ENCODE data around the gene PDF.
"Not testable (repeated sequence)": the region's sequence is repeated elsewhere in the genome, so short reads cannot be mapped to it uniquely, and the experiment has no call there.

Gene PDF, protein sequence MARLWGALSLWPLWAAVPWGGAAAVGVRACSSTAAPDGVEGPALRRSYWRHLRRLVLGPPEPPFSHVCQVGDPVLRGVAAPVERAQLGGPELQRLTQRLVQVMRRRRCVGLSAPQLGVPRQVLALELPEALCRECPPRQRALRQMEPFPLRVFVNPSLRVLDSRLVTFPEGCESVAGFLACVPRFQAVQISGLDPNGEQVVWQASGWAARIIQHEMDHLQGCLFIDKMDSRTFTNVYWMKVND

DNA sequence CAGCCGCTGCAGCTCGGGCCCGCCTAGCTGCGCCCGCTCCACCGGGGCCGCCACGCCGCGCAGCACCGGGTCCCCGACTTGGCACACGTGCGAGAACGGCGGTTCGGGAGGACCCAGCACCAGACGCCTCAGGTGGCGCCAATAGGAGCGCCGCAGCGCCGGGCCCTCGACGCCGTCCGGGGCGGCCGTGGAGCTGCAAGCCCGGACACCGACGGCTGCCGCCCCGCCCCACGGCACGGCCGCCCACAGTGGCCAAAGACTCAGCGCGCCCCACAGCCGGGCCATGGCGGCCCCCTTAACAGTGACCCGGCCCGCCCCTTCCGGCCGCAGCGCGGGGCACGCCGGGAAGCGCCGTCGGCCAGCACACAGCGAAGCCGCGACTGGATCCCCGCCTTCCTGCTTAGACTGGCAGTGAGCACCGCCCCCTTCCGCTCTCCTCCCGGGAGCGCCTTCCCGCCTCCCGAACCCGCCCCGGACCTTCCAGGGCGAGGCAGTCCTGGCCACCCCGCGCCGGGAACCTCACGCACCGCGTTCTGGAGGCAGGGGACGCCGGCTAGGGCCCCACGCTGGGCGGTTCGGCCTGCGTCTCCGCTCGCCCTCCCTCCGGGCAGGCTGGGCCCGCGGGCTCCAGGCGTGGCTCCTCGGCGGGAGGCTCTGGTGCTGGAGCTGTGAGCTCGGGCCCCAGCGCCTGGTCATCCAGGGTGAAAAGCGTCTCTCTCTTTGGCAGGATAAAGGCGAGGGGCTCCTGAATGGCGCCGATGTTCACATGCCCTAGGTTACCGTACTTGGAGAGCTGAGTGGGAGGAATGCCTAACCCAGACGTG, at the start of gene PDF:
PDF (minus strand) TSS at position 303 of the 824 bp plus-strand sequence; CDS start at position 285, 18 bp downstream.
- DNase-seq (ENCODE audit: low read depth in 2 of 2) = peak; percentile 70 to 72

DNA sequence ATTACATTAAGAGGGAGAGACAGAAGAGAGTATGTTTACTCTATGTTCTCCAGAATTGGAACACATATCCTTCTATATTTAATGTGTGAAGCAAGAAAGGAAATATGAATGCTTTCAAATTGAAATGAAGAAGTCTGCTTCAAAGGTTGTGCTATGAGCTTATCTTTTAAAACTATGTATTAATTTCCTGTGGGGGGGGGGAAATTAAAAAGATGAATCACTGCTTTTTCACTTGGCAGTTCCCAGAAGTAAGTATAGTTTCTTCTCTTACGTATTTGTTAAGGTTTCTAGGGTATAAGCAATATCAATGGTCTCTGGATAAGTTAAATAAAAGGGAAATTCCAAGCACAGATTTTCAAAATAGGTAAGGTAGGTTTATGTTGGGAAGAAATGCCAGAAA, 48.4 kb upstream of the PDF start:
- no peak for DNase-seq (ENCODE audit: low read depth in 2 of 2)

DNA sequence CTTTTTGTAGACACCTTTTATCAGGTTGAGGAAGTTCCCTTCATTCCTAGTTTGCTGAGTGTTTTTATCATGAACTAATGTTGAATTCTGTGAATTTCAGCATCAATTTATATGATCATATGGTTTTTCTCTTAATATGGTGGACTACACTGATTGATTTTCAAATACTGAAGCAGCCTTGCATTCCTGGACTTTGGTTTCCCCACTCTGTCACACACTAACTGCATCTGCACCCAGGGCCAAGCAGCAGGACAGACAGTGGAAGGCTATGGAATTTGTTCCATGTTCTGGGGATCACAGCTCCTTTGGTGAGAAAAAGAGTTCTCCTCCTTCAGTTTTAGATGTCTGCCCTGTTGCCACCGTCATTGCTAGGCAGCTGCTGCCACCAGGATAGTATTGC, 47.6 kb upstream of the PDF start:
- no peak for DNase-seq (ENCODE audit: low read depth in 2 of 2)

DNA sequence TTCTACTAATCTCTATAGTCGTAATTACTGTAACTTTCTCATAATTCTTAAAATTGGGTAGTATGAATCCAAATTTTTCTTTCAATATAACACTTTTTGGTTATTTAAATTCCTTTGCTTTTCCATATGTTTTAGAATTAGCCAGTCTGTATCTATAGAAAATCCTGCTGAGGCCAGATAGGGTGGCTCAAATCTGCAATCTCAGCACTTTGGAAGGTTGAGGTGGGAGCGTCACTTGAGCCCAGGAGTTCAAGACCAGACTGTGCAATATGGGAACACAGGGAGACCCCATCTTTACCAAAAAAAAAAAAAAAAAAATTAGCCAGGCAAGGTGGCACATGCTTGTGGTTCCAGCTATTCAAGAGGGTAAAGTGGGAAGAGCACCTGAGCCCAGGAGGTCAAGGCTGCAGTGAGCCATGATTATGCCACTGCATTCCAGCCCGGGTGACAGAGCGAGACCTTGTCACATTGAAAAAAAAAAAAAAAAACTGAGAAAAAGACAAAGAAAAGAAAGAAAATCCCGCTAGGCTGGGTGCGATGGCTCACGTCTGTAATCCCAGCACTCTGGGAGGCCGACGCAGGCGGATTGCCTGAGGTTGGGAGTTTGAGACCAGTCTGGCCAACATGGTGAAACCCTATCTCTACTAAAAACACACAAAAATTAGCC, 46.1 kb upstream of the PDF start:
- no peak for DNase-seq (ENCODE audit: low read depth in 2 of 2)

DNA sequence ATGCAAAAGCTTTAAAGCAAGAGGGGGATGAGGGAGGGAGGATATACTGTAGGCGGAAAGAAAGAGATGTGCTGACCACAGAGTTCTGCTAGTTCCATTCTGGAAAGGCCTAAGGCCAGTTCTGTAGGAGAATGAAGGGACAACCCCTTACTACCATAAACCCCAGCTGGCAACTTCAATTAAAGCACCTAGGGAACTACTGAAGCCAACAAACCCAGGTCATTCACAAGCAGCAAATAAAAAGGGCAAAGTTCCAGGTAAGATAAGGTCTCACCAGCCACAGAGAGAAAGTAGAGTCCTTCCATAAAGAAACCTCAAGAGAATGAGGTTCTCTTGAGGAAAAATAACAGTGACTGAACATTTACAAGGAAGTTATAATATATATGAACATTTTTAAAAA, 42.6 kb upstream of the PDF start:
- no peak for DNase-seq (ENCODE audit: low read depth in 2 of 2)

DNA sequence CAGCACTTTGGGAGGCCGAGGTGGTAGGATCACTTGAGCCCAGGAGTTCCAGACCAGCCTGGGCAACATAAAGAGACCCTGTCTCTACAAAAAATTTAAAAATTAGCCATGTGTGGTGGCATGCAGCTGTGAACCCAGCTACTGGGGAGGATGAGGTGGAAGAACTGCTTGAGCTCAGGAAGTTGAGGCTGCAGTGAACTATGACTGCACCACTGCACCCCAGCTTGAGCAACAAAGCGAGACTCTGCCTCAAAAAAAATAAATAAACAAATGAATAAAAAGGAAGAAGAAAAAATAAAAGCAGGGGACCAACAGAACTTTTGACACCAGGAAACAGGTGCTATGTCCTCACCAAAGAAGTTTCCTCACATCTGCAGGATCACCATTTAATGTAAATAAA, 41.2 kb upstream of the PDF start:
- no peak for DNase-seq (ENCODE audit: low read depth in 2 of 2)

DNA sequence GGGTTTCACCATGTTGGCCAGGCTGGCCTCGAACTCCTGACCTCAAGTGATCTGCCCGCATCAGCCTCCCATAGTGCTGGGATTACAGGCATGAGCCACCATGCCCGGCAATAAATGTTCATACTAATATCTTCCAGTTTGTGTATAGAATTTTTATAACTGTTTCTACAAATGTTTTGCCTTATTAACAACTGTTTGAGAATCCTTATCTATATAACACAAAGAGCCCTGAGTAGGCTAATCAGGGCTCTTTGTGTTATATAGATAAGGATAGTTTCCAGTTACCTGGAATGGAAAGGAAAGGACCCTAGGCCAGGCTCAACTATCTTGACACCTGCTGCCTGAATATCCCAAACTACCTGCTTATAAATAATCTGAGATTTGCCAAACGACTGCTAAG, 38.5 kb upstream of the PDF start:
- no peak for DNase-seq (ENCODE audit: low read depth in 2 of 2)

DNA sequence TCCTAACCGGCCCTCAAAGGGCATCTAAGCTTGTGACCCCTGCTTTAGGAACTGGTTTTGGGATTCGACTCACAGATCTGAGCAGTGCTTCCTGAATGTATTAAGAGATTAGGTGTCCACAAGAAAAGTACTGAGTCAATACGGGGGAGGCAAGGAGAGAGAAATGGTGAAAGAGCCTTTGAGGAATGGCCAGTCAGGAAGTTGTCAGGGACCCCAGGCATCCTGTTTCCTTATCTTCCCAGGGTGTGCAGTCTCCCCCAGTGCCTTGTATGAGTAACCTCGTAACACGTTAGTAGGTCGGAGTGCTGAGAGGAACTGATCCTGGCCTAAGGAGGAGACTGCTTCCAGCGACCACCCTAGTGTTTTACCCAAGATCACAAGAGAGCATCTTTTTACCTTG, 37.6 kb upstream of the PDF start:
- DNase-seq (ENCODE audit: low read depth in 2 of 2) = no peak

DNA sequence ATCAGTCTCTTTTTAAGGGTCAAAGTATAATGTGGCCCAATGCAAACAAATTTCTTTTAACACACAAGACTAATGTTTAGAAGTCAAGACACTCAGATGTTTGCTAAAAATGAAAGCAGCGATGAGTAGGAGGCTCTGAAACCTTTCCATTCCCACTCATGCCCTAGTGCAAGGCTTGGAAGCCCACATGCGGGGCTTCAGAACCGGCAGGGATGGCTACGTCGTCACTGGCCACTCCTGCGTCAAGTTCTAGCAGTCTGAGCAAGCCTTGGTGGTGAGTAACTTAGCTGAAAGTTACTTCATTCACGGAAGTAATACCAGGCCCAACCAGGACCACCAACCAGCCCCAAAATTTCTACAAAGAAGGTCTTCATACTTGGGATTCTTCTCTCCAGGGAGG, 36.0 kb upstream of the PDF start:
- no peak for DNase-seq (ENCODE audit: low read depth in 2 of 2)

DNA sequence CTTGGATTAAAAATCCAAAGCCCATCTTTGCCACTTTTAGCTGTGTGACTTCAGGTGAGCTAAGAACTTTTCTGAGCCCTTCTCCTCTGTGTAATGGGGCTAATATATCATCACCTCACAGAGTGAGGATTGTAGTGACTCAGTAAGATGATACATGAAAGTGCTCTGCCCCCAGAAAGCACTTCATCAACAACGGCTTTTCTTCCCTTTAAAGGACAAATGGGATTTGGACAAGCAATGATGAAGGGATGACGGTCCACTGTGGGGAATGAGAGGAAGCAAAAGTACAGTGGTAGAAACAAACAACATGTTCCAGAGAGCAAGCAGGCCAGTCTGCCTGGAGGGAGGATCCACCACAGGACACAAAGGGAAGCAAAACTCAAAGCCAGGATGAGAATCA, 35.5 kb upstream of the PDF start:
- DNase-seq (ENCODE audit: low read depth in 2 of 2) = no peak

DNA sequence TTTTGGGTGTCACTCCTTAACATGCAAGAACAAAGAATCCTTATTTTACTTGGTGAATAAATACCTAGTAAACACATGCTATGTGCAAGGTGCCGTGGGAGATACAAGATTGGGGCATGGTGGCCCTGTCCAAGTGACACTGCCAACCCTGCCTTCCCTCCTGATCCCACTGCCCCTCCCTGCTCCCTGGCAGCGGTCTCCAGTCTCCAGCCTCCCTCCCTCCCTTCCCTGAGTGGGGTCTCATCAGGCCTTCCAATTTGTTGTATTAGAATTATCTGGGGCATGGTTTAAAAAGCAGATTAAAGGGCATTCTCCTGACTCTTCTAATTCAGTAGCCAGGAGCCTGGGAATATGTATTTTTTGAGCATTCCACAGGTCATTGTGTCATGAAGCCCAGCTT, 33.7 kb upstream of the PDF start:
- no peak for DNase-seq (ENCODE audit: low read depth in 2 of 2)

DNA sequence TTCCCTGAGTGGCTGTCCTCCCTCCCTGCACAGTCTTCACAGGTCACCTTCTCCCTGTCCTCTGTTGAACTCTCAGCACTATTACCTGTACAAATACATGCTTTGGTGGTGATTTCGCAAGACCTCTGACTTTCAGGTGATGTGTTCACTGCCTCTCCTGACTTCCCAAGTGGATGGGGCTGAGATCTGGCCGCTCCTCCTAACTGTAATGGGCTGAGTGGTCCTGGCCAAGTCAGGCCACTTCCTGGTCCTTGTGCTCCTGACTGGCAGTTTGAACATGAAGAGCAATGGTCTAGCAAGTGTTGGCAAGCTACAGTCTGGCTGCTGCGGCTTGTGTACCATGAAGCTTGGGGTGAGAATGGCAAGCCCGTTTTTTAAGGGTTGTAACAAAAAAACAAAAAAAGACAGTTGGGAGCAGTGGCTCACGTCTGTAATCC, 32.9 kb upstream of the PDF start:
- DNase-seq (ENCODE audit: low read depth in 2 of 2) = no peak

DNA sequence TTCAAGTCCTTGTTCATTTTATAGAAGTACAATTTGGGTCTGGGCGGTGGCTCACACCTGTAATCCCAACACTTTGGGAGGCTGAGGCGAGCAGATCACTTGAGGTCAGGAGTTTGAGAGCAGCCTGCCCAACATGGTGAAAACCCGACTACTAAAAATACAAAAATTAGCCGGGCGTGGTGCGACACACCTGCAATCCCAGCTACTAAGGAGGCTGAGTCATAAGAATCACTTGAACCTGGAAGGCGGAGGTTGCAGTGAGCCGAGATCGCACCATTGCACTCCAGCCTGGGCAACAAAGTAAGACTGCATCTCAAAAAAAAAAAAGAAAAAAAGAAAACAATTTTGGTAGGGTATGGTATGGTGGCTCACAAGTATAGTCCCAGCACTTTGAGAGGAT, 29.7 kb upstream of the PDF start:
- DNase-seq (ENCODE audit: low read depth in 2 of 2) = not testable (repeated sequence)

DNA sequence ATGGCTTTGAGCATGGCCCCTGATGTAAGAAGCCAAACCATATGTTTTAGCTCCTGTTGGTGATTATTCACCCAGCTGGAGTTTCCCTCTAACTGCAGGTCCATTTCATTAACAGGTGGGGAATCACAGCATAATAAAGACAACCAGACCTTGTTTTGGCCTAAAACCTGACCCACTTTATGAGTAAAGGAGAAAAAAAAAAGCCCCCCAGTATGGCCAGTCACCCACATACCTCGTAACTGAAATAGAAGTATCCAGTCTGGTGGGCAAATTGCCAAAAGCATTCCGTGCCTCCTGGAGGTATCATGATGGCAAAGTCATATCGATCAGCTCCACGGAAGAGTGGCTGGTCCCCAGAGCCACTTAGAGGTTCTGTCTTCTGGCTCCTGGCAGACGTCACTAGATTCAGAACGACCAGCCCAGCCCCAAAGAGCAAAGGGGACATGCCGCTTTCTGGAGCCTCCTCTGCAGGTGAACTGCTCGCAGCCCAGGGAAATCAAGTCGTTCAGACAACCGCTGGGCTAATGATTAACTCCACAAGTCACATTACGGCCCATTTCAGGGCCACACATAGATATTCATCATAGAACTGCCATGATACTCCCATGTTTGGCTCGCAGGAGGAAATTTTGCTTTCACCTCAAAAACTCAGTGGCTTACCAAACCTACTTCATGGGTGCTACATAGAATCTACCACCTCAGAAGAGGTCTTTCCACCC, 21.1 kb upstream of the PDF start, which contains the start of gene TMED6:
TMED6 (minus strand) TSS at position 478 of the 719 bp plus-strand sequence; CDS start at position 445, 33 bp downstream.
- no peak for DNase-seq (ENCODE audit: low read depth in 2 of 2)

DNA sequence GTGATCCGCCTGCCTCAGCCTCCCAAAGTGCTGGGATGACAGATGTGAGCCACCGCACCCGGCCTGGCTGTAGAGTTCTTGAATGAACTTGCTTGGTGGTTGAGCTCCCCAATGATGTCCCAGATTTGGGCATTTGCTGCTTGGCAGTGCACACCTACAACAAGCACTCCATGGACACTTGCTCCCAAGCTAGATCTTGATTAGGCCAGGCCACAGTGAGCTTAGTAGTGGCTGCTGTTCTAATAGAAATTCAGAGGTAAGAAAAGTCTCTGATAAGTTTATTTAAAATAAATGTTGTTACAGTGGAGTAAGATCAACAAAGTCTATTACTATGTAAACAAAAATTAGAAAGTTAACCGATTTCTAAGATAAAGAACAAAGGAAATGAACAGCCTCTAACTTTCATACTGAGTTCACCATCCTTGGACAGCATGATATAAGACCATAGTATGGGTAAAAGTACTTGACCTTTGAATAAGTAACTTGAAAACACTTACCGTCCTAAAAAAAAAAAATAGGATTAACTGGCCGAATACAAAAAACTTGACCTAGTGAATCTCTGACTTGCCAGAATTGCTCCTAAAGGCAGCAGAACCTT, 20.2 kb upstream of the PDF start:
- DNase-seq (ENCODE audit: low read depth in 2 of 2) = no peak

DNA sequence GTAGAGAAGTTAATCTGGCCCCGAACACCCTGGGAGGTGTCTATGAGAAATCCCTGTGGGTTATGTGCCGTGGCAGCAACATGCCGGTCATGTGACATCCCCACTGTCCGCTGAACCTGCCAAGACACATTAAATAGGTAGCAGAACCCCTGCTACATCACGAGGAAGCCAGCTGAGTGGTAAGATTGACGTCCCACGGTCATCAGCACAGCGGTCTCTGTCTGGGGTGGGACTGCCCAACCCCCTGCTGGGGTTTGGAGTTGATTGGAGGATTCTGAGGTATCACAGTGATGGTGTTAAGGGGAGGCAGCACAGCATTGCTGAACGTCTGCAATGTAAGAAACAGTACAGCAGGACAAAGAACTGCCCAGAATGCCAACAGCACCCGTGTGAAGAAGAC, 19.1 kb upstream of the PDF start:
- no peak for DNase-seq (ENCODE audit: low read depth in 2 of 2)

DNA sequence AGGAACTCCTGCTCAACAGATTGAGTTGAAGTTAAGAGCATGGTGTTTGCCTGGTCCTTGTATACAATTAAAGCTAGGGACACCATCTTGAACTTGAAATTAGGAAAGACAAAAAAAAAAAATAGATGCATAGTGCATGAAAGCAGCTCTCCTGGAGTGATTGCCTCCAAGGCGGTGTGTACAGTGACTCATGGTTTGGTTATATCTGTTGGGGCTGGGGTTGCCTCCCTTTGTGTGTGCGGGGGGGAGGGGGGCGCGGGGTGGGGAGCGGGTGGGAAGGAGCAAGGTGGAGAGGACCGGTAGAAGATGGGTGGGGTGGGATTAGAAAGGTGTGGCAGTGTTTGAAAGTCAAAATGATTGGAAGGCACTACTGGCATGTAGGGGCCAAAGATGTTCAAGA, 17.8 kb upstream of the PDF start:
- no peak for DNase-seq (ENCODE audit: low read depth in 2 of 2)

DNA sequence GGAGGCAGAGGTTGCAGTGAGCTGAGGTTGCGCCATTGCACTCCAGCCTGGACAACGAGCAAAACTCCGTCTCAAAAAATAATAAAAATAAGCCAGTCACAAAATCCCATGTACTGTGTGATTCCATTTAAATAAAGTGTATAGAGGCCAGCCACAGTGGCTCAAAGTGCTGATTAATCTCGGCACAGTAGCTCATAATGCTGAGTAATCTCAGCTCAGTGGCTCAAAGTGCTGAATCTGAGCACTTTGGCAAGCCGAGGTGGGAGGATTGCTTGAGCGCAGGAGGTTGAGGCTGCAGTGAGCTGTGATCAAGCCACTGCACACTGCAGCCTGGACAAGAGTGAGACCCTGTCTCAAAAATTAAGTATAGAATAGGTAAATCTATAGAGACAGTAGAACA, 16.3 kb upstream of the PDF start:
- DNase-seq (ENCODE audit: low read depth in 2 of 2) = no peak

DNA sequence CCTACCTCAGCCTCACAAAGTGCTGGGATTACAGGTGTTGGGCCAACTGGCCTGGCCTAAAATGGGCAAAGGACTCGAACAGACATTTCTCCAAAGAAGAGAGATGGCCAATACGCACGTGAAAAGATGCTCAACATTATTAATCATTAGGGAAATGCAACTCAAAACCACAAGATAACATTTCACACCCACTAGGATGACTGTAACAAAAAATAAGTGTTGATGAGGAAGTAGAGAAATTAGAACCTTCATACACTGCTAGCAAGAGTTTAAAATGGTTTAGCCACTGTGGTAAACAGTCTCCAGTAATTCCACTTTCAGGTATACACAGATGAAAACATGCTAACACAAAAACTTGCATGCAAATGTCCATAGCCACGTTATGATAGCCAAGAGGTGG, 15.5 kb upstream of the PDF start:
- DNase-seq (ENCODE audit: low read depth in 2 of 2) = no peak

DNA sequence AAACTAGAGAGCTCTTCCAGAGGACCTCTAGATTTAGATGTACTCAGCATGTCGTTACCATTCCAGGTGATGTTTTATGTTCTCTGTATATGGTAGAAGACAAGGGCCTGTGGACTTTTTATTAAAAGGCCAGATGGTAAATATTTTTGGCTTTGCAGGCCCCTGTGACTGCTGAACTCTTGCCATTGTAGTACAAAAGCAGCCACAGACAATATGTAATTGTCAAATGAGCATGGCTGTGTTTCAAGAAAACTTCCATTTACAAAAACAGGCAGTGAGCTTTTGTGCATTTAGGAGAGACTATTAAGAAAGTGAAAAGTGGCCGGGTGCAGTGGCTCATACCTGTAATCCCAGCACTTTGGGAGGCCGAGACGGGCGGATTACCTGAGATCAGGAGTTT, 13.8 kb upstream of the PDF start:
- DNase-seq (ENCODE audit: low read depth in 2 of 2) = no peak

DNA sequence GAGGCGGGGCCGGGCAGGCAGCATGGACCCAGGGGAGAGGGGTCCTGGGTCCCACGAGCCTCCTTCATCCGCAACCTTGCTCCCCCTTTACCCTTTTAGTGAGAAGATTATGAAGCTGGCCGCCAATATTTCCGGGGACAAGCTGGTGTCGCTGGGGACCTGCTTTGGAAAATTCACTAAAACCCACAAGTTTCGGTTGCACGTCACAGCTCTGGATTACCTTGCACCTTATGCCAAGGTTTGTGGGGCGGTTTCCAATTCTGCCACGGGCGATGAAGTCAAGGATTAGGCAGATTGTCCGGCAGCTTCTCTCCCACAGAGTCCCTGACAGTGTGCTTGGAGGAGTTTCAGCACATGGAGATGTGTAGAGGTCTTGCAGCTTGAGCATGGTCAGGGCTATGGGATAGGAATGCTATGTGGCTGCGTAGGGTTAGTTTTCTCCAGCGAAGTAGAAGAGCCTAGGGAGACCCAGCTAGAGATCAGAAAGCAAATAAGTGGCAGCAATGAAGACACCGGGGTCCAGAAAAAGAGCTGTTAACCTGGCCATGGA, 9.8 kb upstream of the PDF start:
- DNase-seq (ENCODE audit: low read depth in 2 of 2) = no peak

Measured in fibroblast of skin of left biceps (primary cell).